AG04449 (cell line): Measurements from ENCODE around the gene PRKG1.

ENCODE experiments used
- CTCF ChIA-PET: fragments of 350-600 bp; formaldehyde crosslinking; extraction: SDS; loops from one replicate; lab custom pipeline; 2021; ENCODE audit warnings: antibody characterized with exemption; lab: Yijun Ruan, JAX
- POLR2A ChIA-PET: fragments of 400-600, 350-600 bp; formaldehyde crosslinking; extraction: SDS; loops from one replicate; lab custom pipeline; 2020; ENCODE audit warnings: antibody characterized with exemption, inconsistent platforms; lab: Yijun Ruan, JAX
- DNase-seq: peaks from one replicate; pipeline ENCODE4 v3.0.0-alpha.2; 2010; ENCODE audit warnings: low read depth, low spot score
- H3K4me3 ChIP-seq: 2 replicates; pipeline ENCODE4 v1.5.1; 2011; ENCODE audit warnings: low read depth, mild to moderate bottlenecking, control low read depth, low read length
- TF ChIP-seq, protein P1 (sequence below): IDR thresholded peaks from one replicate; pipeline ENCODE4 v1.5.1; 2011; ENCODE audit warnings: mild to moderate bottlenecking, moderate library complexity, low read length, control low read depth, inconsistent platforms; ENCODE audit not compliant: insufficient read depth; ENCODE audit errors: missing control alignments

The PRKG1 gene

DNA sequence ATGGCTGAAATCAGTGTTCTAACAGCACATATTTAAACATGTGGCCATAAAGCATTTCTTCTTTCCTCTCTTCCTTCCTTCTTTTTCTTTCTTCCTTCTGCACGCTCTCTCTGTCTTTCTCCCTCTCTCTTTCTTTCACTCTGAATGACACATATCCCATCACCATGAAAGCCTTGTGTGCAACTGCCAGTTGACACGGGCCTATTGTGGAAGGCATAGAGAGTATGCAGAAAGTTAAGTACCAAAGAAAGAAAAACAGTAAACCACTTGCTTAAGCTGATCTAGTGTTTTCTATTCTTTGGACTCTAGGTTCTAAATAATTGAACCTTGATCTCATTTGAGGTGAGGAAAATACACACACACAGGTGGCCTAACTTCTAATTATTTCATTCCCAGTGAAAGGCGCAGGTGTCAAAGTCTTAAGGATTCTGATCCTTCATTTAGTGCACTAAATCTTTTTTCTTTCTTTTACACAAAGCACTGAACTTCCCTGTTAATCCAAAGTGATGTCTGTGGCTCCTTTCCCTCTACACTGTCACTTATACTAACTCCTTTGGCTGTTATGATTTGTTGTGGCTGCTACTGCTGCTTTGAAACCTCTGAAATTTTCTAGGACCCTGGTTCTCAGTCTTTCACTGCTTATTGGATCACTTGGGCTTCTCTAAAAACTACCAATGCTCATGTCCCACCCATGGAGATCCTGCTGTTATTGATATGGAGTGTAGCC, 1257.5 kb downstream of the PRKG1 start:
- POLR2A ChIA-PET, result no interaction called here
- DNase-seq, result no peak
- CTCF ChIA-PET, result interaction anchor here (1.1 kb wide), 1 partner anchor 235 kb away, joined by 3 read pairs; no protein-coding TSS in a partner anchor
- TF ChIP-seq, protein P1, sequence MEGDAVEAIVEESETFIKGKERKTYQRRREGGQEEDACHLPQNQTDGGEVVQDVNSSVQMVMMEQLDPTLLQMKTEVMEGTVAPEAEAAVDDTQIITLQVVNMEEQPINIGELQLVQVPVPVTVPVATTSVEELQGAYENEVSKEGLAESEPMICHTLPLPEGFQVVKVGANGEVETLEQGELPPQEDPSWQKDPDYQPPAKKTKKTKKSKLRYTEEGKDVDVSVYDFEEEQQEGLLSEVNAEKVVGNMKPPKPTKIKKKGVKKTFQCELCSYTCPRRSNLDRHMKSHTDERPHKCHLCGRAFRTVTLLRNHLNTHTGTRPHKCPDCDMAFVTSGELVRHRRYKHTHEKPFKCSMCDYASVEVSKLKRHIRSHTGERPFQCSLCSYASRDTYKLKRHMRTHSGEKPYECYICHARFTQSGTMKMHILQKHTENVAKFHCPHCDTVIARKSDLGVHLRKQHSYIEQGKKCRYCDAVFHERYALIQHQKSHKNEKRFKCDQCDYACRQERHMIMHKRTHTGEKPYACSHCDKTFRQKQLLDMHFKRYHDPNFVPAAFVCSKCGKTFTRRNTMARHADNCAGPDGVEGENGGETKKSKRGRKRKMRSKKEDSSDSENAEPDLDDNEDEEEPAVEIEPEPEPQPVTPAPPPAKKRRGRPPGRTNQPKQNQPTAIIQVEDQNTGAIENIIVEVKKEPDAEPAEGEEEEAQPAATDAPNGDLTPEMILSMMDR, result no peak
- no peak overlapping the region for H3K4me3 ChIP-seq

DNA sequence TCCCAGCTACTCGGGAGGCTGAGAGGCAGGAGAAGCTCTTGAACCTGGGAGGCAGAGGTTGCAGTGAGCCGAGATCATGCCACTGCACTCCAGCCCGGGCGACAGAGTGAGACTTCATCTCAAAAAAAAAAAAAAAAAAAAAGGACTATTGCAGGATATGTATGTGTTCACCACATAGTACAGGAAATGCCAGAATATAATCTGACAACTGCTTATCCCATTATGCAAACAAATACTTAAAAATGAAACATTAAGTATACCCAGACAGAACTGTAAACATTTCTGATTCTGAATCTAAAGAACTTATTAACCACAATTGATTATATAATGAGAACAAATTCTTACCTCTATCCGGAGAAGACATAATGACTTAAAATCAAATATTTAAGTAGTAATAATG, 1258.5 kb downstream of the PRKG1 start:
- TF ChIP-seq, protein P1, result no peak
- ChIA-PET POLR2A (no interaction called here), CTCF (no interaction called here)
- DNase-seq, result no peak
- no peak overlapping the region for H3K4me3 ChIP-seq

DNA sequence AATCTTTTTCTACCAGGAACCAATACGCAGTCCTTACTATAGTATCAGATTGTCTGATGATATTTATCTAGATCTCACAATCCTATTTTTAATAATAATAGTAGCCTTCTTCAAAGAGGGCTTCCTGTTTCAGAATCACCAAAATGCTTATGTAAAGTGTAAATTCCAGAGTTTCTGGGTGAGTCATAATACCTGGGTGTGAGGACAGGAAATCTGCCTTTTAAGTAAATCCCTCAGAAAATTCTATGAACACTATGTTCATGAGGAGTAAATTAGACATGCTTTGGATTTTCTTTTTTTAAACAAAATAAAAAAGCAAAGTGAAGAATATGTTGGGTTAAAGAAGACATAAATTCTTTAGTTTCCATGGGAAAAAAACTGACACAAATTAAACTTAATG, 1260.3 kb downstream of the PRKG1 start:
- POLR2A ChIA-PET, result no interaction called here

DNA sequence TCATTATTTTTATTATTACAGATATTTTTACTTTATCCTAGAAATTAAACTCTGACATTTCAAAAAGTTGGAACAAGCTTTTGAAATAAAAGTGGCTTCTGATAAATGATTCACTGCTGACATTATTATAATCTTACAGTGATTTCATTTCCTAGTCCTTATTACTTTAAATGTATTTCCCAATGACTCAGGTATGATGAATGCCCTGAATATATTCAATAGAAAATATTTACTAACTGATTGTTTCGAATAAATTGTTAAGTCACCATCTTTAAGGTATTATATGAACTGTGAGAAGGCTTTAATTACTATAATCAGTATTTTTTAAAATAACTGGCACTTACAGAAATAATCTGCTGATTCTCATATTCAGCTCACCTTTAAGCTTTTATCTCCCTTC, 1261.4 kb downstream of the PRKG1 start:
- TF ChIP-seq, protein P1, result no peak
- no peak for DNase-seq
- no peak overlapping the region for H3K4me3 ChIP-seq
- ChIA-PET CTCF (interaction anchor here (0.8 to 1.3 kb wide), 2 partner anchors 13 to 21 kb away, joined by 3 read pairs; partner anchors contain the start of gene DKK1), POLR2A (interaction anchor here (0.7 kb wide), 1 partner anchor 16 kb away, joined by 3 read pairs; no protein-coding TSS in a partner anchor)

More for the DNA sequence above, 1260.3 kb downstream of the PRKG1 start:
- CTCF ChIA-PET, result interaction anchor here (0.6 to 1.3 kb wide), 2 partner anchors 10 to 20 kb away, joined by 3 read pairs; partner anchors contain the start of gene DKK1
- H3K4me3 ChIP-seq, result no peak overlapping the region
- DNase-seq, result no peak
- TF ChIP-seq, protein P1, result no peak

DNA sequence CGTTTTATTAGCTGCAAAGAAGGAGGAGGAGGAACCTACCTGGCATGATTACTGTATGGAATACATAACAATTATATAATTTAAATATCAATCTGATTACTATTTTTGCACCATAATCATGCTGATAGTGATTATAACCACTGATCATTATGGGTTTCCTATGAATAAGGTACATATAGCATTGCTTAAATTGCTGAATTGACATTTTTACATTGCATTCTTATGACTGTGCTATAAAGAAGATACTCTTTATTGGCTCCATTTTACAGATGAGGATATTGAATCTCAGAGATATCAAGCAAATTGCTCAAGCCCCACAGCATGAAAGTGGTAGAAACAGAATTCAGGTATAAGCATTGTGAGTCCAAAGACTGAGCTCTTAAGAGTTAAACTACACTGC, 1262.9 kb downstream of the PRKG1 start:
- CTCF ChIA-PET, result interaction anchor here (0.8 to 1.2 kb wide), 2 partner anchors 8 to 10 kb away, joined by 4 read pairs; no protein-coding TSS in a partner anchor
- TF ChIP-seq, protein P1, result no peak
- H3K4me3 ChIP-seq, result no peak overlapping the region
- POLR2A ChIA-PET, result interaction anchor here (0.9 to 1.1 kb wide), 2 partner anchors 15 to 23 kb away, joined by 3 to 5 read pairs; partner anchors contain the start of gene DKK1
- no peak for DNase-seq

DNA sequence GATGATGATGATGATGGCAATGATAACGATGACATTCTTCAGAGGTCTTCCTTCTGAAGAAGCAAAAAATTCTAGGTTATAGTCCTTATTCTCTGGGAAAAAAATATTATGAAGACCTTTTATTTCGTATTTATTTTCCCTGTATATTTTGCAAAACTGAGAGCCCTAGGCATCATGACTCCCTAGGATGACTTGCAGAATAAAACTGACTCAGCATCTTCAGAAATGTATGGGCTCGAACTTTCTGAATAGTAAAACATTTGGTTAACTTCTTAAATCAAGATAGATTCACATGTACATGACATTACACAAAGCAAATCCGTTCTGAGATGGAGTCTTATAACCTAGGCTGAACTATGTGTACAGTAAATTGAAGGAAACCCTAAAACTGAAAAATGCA, 1269.2 kb downstream of the PRKG1 start:
- TF ChIP-seq, protein P1, result no peak
- no peak overlapping the region for H3K4me3 ChIP-seq
- ChIA-PET CTCF (no interaction called here), POLR2A (no interaction called here)
- no peak for DNase-seq
